C4-2B (cell line): ENCODE results near the gene APOL2.

Experiments used
- CTCF ChIP-seq: fragments of 450-650 bp; conservative IDR thresholded peaks from 2 replicates; pipeline ENCODE4 v1.5.1; 2017; ENCODE audit warnings: mild to moderate bottlenecking
- ZFX ChIP-seq: fragments of 450-650 bp; IDR thresholded peaks from 2 replicates; pipeline ENCODE4 v1.6.1; 2017

GRCh38 chr22:36285017-36285416, 45.7 kb upstream of the APOL2 start:
- TF ChIP-seq CTCF (no peak), ZFX (no peak)
